A673 (cell line): Measurements from ENCODE around the gene KANK3.
"Not testable (repeated sequence)": the region's sequence is repeated elsewhere in the genome, so short reads cannot be mapped to it uniquely, and the experiment has no call there.

Experiments
- CTCF ChIP-seq: fragments of 300-800, 200-600 bp; sonication (generic); conservative IDR thresholded peaks from 2 replicates; pipeline ENCODE4 v1.5.1; 2017; ENCODE audit warnings: low read depth, mild to moderate bottlenecking, antibody characterized with exemption, low read length, moderate library complexity, mixed read lengths
- EZH2 ChIP-seq: fragments of 200-600 bp; sonication (generic); IDR thresholded peaks from 2 replicates; pipeline ENCODE4 v1.6.1; 2017; ENCODE audit warnings: borderline replicate concordance, low read depth, mild to moderate bottlenecking, mixed read lengths, antibody characterized with exemption, low read length; ENCODE audit not compliant: poor library complexity, severe bottlenecking

- not testable (repeated sequence) for TF ChIP-seq CTCF, EZH2
Observed at GRCh38 chr19:8314981-8315640, 28.0 kb downstream of the KANK3 start.
